GM23248 (cell line): ENCODE data around the gene VILL.
"Not testable (repeated sequence)": the region's sequence is repeated elsewhere in the genome, so short reads cannot be mapped to it uniquely, and the experiment has no call there.

Experiments
- EZH2 ChIP-seq: fragments of 200-600 bp; sonication (generic); IDR thresholded peaks from 2 replicates; pipeline ENCODE4 v1.6.1; 2018; ENCODE audit warnings: antibody characterized with exemption, mild to moderate bottlenecking; ENCODE audit not compliant: insufficient read depth, poor library complexity, severe bottlenecking
- EZH2phosphoT487 ChIP-seq: fragments of 200-600 bp; sonication (generic); IDR thresholded peaks from 2 replicates; pipeline ENCODE4 v1.6.1; 2018; ENCODE audit warnings: antibody characterized with exemption, moderate library complexity, mild to moderate bottlenecking, low read depth; ENCODE audit not compliant: insufficient read depth

GRCh38 chr3:38053813-38054498 lies 63.4 kb downstream of the VILL start:
- TF ChIP-seq EZH2, EZH2phosphoT487: not testable (repeated sequence)
